ENCODE measurements around the gene ACACA.

ACACA gene

GRCh38 chr17:37292429-37293139, 114.1 kb downstream of the ACACA start:
- no peak for DNase-seq (ENCODE audit: low read depth)

- no peak for DNase-seq (ENCODE audit: low read depth)
Observed at GRCh38 chr17:37291351-37291750, 115.3 kb downstream of the ACACA start.

- DNase-seq (ENCODE audit: low read depth), result no peak
Observed at GRCh38 chr17:37286430-37286829, 120.2 kb downstream of the ACACA start.

- DNase-seq (ENCODE audit: low read depth), result no peak
Observed at GRCh38 chr17:37284191-37284590, 122.4 kb downstream of the ACACA start.

- no peak for DNase-seq (ENCODE audit: low read depth)
Observed at GRCh38 chr17:37283414-37283961, 123.1 kb downstream of the ACACA start.

- DNase-seq (ENCODE audit: low read depth), result no peak
Observed at GRCh38 chr17:37280841-37281240, 125.8 kb downstream of the ACACA start.

GRCh38 chr17:37278247-37278894, 128.3 kb downstream of the ACACA start:
- DNase-seq (ENCODE audit: low read depth), result no peak

GRCh38 chr17:37276475-37276874, 130.2 kb downstream of the ACACA start:
- no peak for DNase-seq (ENCODE audit: low read depth)

- DNase-seq (ENCODE audit: low read depth), result no peak
Observed at GRCh38 chr17:37274461-37274860, 132.2 kb downstream of the ACACA start.

- no peak for DNase-seq (ENCODE audit: low read depth)
Observed at GRCh38 chr17:37273409-37274051, 133.1 kb downstream of the ACACA start.

GRCh38 chr17:37265446-37266173, 141.0 kb downstream of the ACACA start:
- no peak for DNase-seq (ENCODE audit: low read depth)

GRCh38 chr17:37261286-37261685, 145.3 kb downstream of the ACACA start:
- DNase-seq (ENCODE audit: low read depth), result no peak

- DNase-seq (ENCODE audit: low read depth), result no peak
Observed at GRCh38 chr17:37259030-37259735, 147.5 kb downstream of the ACACA start.

- no peak for DNase-seq (ENCODE audit: low read depth)
Observed at GRCh38 chr17:37256627-37257026, 150.0 kb downstream of the ACACA start.

GRCh38 chr17:37255432-37255831, 151.2 kb downstream of the ACACA start:
- no peak for DNase-seq (ENCODE audit: low read depth)

GRCh38 chr17:37247825-37248224, 158.8 kb downstream of the ACACA start:
- DNase-seq (ENCODE audit: low read depth), result no peak

- DNase-seq (ENCODE audit: low read depth), result no peak
Observed at GRCh38 chr17:37246085-37246484, 160.6 kb downstream of the ACACA start.

- no peak for DNase-seq (ENCODE audit: low read depth)
Observed at GRCh38 chr17:37240381-37240780, 166.3 kb downstream of the ACACA start.

- DNase-seq (ENCODE audit: low read depth), result no peak
Observed at GRCh38 chr17:37239690-37240334, 166.8 kb downstream of the ACACA start.

GRCh38 chr17:37234106-37234505, 172.5 kb downstream of the ACACA start:
- DNase-seq (ENCODE audit: low read depth), result no peak

- no peak for DNase-seq (ENCODE audit: low read depth)
Observed at GRCh38 chr17:37233036-37233435, 173.6 kb downstream of the ACACA start.
